ENCODE data around the gene PLAC1. TPM values are rescaled to one million over a fixed set of nuclear protein-coding genes. Genes with fewer than 3 reads are reported as not detected.
A peak's percentile ranks its signal among the peaks of the same experiment; 100 is the strongest.

The PLAC1 gene
- total and polyA plus RNA-seq, 9 donors = 0.12 to 0.62 (median 0.40) TPM; not detected in 4

GRCh38 chrX:134548257-134549201 is 109.7 kb downstream of the PLAC1 start:
- Histone ChIP-seq H3K9me3 (no peaks in the 10 kb centered on the region), H3K36me3 (no peaks in the 10 kb centered on the region), H3K4me1 (ENCODE audit: insufficient read depth) (peaks cover 1% of the 10 kb centered on the region), H3K27ac (peak overlapping the region; percentile 75 to 80), H3K4me3 (peak overlapping the region; percentile 49), H3K27me3 (no peaks in the 10 kb centered on the region)
- no peak for DNase-seq
- intact Hi-C loops (cut with DNase I) = no loop called here
- TF ChIP-seq POLR2A (IDR thresholded peaks at IDR 0.05) = no peak
- TF ChIP-seq CTCF (IDR thresholded peaks at IDR 0.05) = no peak
- WGBS, 3 donors = 26 to 30% (median 30%) methylated on average over 33 of the region's 33 CpGs

- no peaks in the 10 kb centered on the region for H3K36me3 ChIP-seq
- H3K27me3 ChIP-seq = no peaks in the 10 kb centered on the region
- no peak overlapping the region for H3K4me3 ChIP-seq
- H3K9me3 ChIP-seq = no peaks in the 10 kb centered on the region
- intact Hi-C loops (cut with DNase I) = no loop called here
- H3K27ac ChIP-seq = peak overlapping the region in 1 of 2 donors; percentile 21
- H3K4me1 ChIP-seq (ENCODE audit: insufficient read depth) = peaks cover 7% of the 10 kb centered on the region
- 30 to 39% (median 37%) methylated on average over 7 of the region's 7 CpGs for WGBS, 3 donors
- TF ChIP-seq CTCF (IDR thresholded peaks at IDR 0.05) (no peak), POLR2A (IDR thresholded peaks at IDR 0.05) (no peak), EP300 (IDR thresholded peaks at IDR 0.05) (no peak)
- no peak for DNase-seq
Observed at GRCh38 chrX:134547047-134547679, 111.1 kb downstream of the PLAC1 start.

- DNase-seq = no peak
- Histone ChIP-seq H3K27ac (peak overlapping the region; percentile 21 to 32), H3K27me3 (no peaks in the 10 kb centered on the region), H3K4me3 (no peak overlapping the region), H3K36me3 (no peaks in the 10 kb centered on the region), H3K4me1 (ENCODE audit: insufficient read depth) (peaks cover 7% of the 10 kb centered on the region), H3K9me3 (no peaks in the 10 kb centered on the region)
- intact Hi-C loops (cut with DNase I) = no loop called here
- TF ChIP-seq CTCF (IDR thresholded peaks at IDR 0.05) = no peak
- TF ChIP-seq EP300 (IDR thresholded peaks at IDR 0.05) = no peak
- no peak for TF ChIP-seq POLR2A (IDR thresholded peaks at IDR 0.05)
- 39 to 64% (median 55%) methylated on average over 34 to 35 of the region's 35 CpGs for WGBS, 3 donors
Observed at GRCh38 chrX:134546187-134546586, 112.1 kb downstream of the PLAC1 start.

- TF ChIP-seq CTCF (IDR thresholded peaks at IDR 0.05) = no peak
- TF ChIP-seq EP300 (IDR thresholded peaks at IDR 0.05) = no peak
- no peak for TF ChIP-seq POLR2A (IDR thresholded peaks at IDR 0.05)
- intact Hi-C loops (cut with DNase I) = no loop called here
- H3K36me3 ChIP-seq = no peaks in the 10 kb centered on the region
- WGBS, 3 donors = 39 to 54% (median 50%) methylated on average over 20 of the region's 20 CpGs
- H3K27me3 ChIP-seq = no peaks in the 10 kb centered on the region
- H3K9me3 ChIP-seq = no peaks in the 10 kb centered on the region
- H3K27ac ChIP-seq = peak overlapping the region; percentile 81 to 84
- peaks cover 7% of the 10 kb centered on the region for H3K4me1 ChIP-seq (ENCODE audit: insufficient read depth)
- DNase-seq = peak in 4 of 5 donors; percentile 32 to 63 (median 48)
- no peak overlapping the region for H3K4me3 ChIP-seq
Observed at GRCh38 chrX:134545510-134545909, 112.8 kb downstream of the PLAC1 start.

All from ovary (tissue), 9 donors.